GM23338 (cell line): Measurements from ENCODE around the gene HMGB4. TPM values are rescaled to one million over a fixed set of nuclear protein-coding genes. Genes with fewer than 3 reads are reported as not detected.

Experiments
- ATAC-seq: fragments of 200-7000 bp; cut with Tn5 transposase; 3 replicates; pipeline ENCODE4 v1.9.1; 2020
- DNase-seq: peaks from one replicate; pipeline ENCODE4 v3.0.0-alpha.2; 2015; ENCODE audit warnings: low spot score
- H2AFZ ChIP-seq: fragments of 200-600 bp; sonication (generic); 2 replicates; pipeline ENCODE4 v1.8.0; 2016; ENCODE audit warnings: antibody characterized with exemption, mild to moderate bottlenecking, moderate library complexity
- H3F3A ChIP-seq: fragments of 200-600 bp; sonication (generic); replicated peaks from 2 replicates; pipeline ENCODE4 v1.8.0; 2017; ENCODE audit warnings: antibody characterized with exemption, mixed run types, low read depth
- H3K27ac ChIP-seq: fragments of 200-600 bp; sonication (generic); 2 replicates; pipeline ENCODE4 v1.6.1; 2016; ENCODE audit warnings: low read depth
- H3K27me3 ChIP-seq: fragments of 200-600 bp; sonication (generic); 2 replicates; pipeline ENCODE4 v1.8.0; 2016; ENCODE audit warnings: mild to moderate bottlenecking, mixed run types, moderate library complexity; ENCODE audit not compliant: insufficient read depth
- H3K36me3 ChIP-seq: fragments of 200-600 bp; sonication (generic); 2 replicates; pipeline ENCODE4 v1.8.0; 2016; ENCODE audit warnings: mild to moderate bottlenecking; ENCODE audit not compliant: insufficient read depth
- H3K4me1 ChIP-seq: fragments of 200-600 bp; sonication (generic); 2 replicates; pipeline ENCODE4 v1.8.0; 2016; ENCODE audit warnings: mild to moderate bottlenecking, moderate library complexity; ENCODE audit not compliant: insufficient read depth
- H3K4me2 ChIP-seq: fragments of 200-600 bp; sonication (generic); 2 replicates; pipeline ENCODE4 v1.7.1; 2017; ENCODE audit warnings: mixed run types
- H3K4me3 ChIP-seq: fragments of 200-600 bp; sonication (generic); 2 replicates; pipeline ENCODE4 v1.6.1; 2016; ENCODE audit warnings: mixed run types
- H3K79me2 ChIP-seq: fragments of 200-600 bp; sonication (generic); replicated peaks from 2 replicates; pipeline ENCODE4 v1.8.0; 2017; ENCODE audit warnings: mild to moderate bottlenecking; ENCODE audit not compliant: insufficient read depth
- H3K9me2 ChIP-seq: fragments of 200-600 bp; sonication (generic); 2 replicates; pipeline ENCODE4 v1.8.0; 2017; ENCODE audit not compliant: insufficient read depth
- H4K20me1 ChIP-seq: fragments of 200-600 bp; sonication (generic); replicated peaks from 2 replicates; pipeline ENCODE4 v1.8.0; 2017; ENCODE audit warnings: mild to moderate bottlenecking; ENCODE audit not compliant: insufficient read depth
- H3K27ac Mint-ChIP-seq: 2 replicates; pipeline ENCODE4 v1.8.0; 2020; ENCODE audit warnings: inconsistent platforms, mild to moderate bottlenecking, moderate library complexity, mixed read lengths
- H3K27me3 Mint-ChIP-seq: 3 replicates; pipeline ENCODE4 v1.8.0; 2022; ENCODE audit warnings: low read depth, mild to moderate bottlenecking, moderate library complexity, mixed read lengths, inconsistent platforms; ENCODE audit not compliant: insufficient read depth, poor library complexity
- H3K36me3 Mint-ChIP-seq: 3 replicates; pipeline ENCODE4 v1.8.0; 2021; ENCODE audit warnings: low read depth, mild to moderate bottlenecking, inconsistent platforms, moderate library complexity, mixed read lengths
- H3K4me1 Mint-ChIP-seq: 3 replicates; pipeline ENCODE4 v1.8.0; 2020; ENCODE audit warnings: mild to moderate bottlenecking, inconsistent platforms, mixed read lengths
- H3K4me3 Mint-ChIP-seq: 3 replicates; pipeline ENCODE4 v1.8.0; 2021; ENCODE audit warnings: moderate library complexity, mild to moderate bottlenecking, inconsistent platforms, mixed read lengths
- H3K9me3 Mint-ChIP-seq: 3 replicates; pipeline ENCODE4 v1.8.0; 2020; ENCODE audit warnings: moderate library complexity, mild to moderate bottlenecking, inconsistent platforms, mixed read lengths
- CREB1 ChIP-seq: fragments of 250-450 bp; sonication (Bioruptor Pico); IDR thresholded peaks from 2 replicates; pipeline ENCODE4 v1.5.0; 2020; ENCODE audit warnings: low read depth, mild to moderate bottlenecking, moderate library complexity
- EZH2 ChIP-seq: fragments of 200-600 bp; sonication (generic); IDR thresholded peaks from one replicate; pipeline ENCODE4 v1.8.0; 2017; ENCODE audit warnings: antibody characterized with exemption, mild to moderate bottlenecking, low read depth; ENCODE audit not compliant: unreplicated experiment
- EZH2phosphoT487 ChIP-seq: fragments of 200-600 bp; sonication (generic); IDR thresholded peaks from one replicate; pipeline ENCODE4 v1.8.1; 2018; ENCODE audit warnings: antibody characterized with exemption; ENCODE audit not compliant: unreplicated experiment
- JUNB ChIP-seq: IDR thresholded peaks from one replicate; pipeline ENCODE4 v1.6.1; 2016; ENCODE audit warnings: antibody characterized with exemption; ENCODE audit not compliant: unreplicated experiment
- NANOG ChIP-seq: IDR thresholded peaks from 2 replicates; pipeline ENCODE4 v1.6.1; 2016; ENCODE audit warnings: antibody characterized with exemption, borderline replicate concordance
- POLR2AphosphoS5 ChIP-seq: IDR thresholded peaks from 2 replicates; pipeline ENCODE4 v1.6.1; 2016; ENCODE audit warnings: antibody characterized with exemption, low read depth
- STAT1 ChIP-seq: IDR thresholded peaks from one replicate; pipeline ENCODE4 v1.6.1; 2016; ENCODE audit warnings: antibody characterized with exemption; ENCODE audit not compliant: unreplicated experiment
- ZNF114 ChIP-seq: fragments of 250-450 bp; sonication (Bioruptor Pico); IDR thresholded peaks from 2 replicates; pipeline ENCODE4 v1.5.0; 2020; ENCODE audit warnings: mild to moderate bottlenecking, moderate library complexity
- polyA plus RNA-seq: library from polyadenylated mRNA; unstranded; fragments of >200 nt; fragmentation: Nextera tagmentation; extraction: Ambion mirVana; gene quantifications from 2 replicates; pipeline ENCODE4 v1.2.1, GENCODE V29; 2016
- total RNA-seq: library from RNA; depleted of rRNA; stranded (reverse); fragments of >200 nt; shearing (Covaris generic); gene quantifications from 2 replicates; pipeline ENCODE4 v1.2.3, GENCODE V29; 2014
- TF ChIP-seq, protein P1 (sequence below): IDR thresholded peaks from one replicate; pipeline ENCODE4 v1.6.1; 2018; ENCODE audit warnings: antibody characterized with exemption; ENCODE audit not compliant: unreplicated experiment
- TF ChIP-seq, protein P2 (sequence below): fragments of 250-450 bp; sonication (Bioruptor Pico); IDR thresholded peaks from 2 replicates; pipeline ENCODE4 v1.5.0; 2020; ENCODE audit warnings: mild to moderate bottlenecking, moderate library complexity
- TF ChIP-seq, protein P3 (sequence below), 2 experiments: fragments of 200-600 bp in 1 of 2; sonication (generic) in 1 of 2; conservative IDR thresholded peaks; 2 replicates each; pipeline versions ENCODE4 v1.5.1 to v1.6.1; 2016 to 2017; ENCODE audit warnings: antibody characterized with exemption in 2 of 2, low read depth in 2 of 2, mild to moderate bottlenecking in 2 of 2, moderate library complexity in 1 of 2
- TF ChIP-seq, protein P4 (sequence below): IDR thresholded peaks from 2 replicates; pipeline ENCODE4 v1.6.1; 2016; ENCODE audit warnings: antibody characterized with exemption

Gene HMGB4
- total and polyA plus RNA-seq, 2 experiments from 2014 or later: not detected

DNA sequence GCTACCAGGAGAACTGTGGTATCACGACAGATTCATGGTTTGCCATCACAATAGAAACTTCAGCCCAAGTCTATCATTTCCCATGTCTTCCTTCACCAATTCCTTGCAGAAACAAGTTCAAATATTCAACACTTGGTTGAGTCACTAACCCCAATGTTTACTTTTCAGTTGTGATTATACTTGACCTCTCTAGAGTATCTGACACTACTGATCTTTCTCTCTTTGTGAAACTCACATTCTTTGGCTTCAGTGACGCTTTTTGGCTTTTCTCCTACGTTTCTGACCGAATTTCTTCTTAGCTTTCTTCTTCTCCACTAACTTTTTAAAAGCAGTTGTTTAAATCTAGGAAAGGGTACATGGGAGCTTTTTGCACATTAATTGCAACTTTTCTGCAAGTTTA, 48.8 kb upstream of the HMGB4 start:
- Histone ChIP-seq H2AFZ (no peak overlapping the region), H3K36me3 (no peaks in the 10 kb centered on the region), H3K9me2 (no peaks in the 10 kb centered on the region), H3K27ac (no peak overlapping the region), H3K79me2 (no peaks in the 10 kb centered on the region), H3K4me2 (no peak overlapping the region), H4K20me1 (no peaks in the 10 kb centered on the region), H3F3A (no peaks in the 10 kb centered on the region), H3K4me3 (no peak overlapping the region), H3K4me1 (no peaks in the 10 kb centered on the region), H3K27me3 (no peaks in the 10 kb centered on the region)
- TF ChIP-seq EZH2phosphoT487 (no peak), STAT1 (no peak), POLR2AphosphoS5 (no peak), NANOG (no peak), EZH2 (no peak), ZNF114 (CRISPR knock-in tag) (no peak), JUNB (no peak), CREB1 (no peak)
- TF ChIP-seq, protein P1, sequence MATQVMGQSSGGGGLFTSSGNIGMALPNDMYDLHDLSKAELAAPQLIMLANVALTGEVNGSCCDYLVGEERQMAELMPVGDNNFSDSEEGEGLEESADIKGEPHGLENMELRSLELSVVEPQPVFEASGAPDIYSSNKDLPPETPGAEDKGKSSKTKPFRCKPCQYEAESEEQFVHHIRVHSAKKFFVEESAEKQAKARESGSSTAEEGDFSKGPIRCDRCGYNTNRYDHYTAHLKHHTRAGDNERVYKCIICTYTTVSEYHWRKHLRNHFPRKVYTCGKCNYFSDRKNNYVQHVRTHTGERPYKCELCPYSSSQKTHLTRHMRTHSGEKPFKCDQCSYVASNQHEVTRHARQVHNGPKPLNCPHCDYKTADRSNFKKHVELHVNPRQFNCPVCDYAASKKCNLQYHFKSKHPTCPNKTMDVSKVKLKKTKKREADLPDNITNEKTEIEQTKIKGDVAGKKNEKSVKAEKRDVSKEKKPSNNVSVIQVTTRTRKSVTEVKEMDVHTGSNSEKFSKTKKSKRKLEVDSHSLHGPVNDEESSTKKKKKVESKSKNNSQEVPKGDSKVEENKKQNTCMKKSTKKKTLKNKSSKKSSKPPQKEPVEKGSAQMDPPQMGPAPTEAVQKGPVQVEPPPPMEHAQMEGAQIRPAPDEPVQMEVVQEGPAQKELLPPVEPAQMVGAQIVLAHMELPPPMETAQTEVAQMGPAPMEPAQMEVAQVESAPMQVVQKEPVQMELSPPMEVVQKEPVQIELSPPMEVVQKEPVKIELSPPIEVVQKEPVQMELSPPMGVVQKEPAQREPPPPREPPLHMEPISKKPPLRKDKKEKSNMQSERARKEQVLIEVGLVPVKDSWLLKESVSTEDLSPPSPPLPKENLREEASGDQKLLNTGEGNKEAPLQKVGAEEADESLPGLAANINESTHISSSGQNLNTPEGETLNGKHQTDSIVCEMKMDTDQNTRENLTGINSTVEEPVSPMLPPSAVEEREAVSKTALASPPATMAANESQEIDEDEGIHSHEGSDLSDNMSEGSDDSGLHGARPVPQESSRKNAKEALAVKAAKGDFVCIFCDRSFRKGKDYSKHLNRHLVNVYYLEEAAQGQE: no peak
- TF ChIP-seq, protein P2, sequence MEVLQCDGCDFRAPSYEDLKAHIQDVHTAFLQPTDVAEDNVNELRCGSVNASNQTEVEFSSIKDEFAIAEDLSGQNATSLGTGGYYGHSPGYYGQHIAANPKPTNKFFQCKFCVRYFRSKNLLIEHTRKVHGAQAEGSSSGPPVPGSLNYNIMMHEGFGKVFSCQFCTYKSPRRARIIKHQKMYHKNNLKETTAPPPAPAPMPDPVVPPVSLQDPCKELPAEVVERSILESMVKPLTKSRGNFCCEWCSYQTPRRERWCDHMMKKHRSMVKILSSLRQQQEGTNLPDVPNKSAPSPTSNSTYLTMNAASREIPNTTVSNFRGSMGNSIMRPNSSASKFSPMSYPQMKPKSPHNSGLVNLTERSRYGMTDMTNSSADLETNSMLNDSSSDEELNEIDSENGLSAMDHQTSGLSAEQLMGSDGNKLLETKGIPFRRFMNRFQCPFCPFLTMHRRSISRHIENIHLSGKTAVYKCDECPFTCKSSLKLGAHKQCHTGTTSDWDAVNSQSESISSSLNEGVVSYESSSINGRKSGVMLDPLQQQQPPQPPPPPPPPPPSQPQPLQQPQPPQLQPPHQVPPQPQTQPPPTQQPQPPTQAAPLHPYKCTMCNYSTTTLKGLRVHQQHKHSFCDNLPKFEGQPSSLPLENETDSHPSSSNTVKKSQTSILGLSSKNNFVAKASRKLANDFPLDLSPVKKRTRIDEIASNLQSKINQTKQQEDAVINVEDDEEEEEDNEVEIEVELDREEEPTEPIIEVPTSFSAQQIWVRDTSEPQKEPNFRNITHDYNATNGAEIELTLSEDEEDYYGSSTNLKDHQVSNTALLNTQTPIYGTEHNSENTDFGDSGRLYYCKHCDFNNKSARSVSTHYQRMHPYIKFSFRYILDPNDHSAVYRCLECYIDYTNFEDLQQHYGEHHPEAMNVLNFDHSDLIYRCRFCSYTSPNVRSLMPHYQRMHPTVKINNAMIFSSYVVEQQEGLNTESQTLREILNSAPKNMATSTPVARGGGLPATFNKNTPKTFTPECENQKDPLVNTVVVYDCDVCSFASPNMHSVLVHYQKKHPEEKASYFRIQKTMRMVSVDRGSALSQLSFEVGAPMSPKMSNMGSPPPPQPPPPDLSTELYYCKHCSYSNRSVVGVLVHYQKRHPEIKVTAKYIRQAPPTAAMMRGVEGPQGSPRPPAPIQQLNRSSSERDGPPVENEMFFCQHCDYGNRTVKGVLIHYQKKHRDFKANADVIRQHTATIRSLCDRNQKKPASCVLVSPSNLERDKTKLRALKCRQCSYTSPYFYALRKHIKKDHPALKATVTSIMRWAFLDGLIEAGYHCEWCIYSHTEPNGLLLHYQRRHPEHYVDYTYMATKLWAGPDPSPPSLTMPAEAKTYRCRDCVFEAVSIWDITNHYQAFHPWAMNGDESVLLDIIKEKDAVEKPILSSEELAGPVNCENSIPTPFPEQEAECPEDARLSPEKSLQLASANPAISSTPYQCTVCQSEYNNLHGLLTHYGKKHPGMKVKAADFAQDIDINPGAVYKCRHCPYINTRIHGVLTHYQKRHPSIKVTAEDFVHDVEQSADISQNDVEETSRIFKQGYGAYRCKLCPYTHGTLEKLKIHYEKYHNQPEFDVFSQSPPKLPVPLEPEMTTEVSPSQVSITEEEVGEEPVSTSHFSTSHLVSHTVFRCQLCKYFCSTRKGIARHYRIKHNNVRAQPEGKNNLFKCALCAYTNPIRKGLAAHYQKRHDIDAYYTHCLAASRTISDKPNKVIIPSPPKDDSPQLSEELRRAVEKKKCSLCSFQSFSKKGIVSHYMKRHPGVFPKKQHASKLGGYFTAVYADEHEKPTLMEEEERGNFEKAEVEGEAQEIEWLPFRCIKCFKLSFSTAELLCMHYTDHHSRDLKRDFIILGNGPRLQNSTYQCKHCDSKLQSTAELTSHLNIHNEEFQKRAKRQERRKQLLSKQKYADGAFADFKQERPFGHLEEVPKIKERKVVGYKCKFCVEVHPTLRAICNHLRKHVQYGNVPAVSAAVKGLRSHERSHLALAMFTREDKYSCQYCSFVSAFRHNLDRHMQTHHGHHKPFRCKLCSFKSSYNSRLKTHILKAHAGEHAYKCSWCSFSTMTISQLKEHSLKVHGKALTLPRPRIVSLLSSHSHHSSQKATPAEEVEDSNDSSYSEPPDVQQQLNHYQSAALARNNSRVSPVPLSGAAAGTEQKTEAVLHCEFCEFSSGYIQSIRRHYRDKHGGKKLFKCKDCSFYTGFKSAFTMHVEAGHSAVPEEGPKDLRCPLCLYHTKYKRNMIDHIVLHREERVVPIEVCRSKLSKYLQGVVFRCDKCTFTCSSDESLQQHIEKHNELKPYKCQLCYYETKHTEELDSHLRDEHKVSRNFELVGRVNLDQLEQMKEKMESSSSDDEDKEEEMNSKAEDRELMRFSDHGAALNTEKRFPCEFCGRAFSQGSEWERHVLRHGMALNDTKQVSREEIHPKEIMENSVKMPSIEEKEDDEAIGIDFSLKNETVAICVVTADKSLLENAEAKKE (CRISPR knock-in tag): no peak
- TF ChIP-seq, protein P3, sequence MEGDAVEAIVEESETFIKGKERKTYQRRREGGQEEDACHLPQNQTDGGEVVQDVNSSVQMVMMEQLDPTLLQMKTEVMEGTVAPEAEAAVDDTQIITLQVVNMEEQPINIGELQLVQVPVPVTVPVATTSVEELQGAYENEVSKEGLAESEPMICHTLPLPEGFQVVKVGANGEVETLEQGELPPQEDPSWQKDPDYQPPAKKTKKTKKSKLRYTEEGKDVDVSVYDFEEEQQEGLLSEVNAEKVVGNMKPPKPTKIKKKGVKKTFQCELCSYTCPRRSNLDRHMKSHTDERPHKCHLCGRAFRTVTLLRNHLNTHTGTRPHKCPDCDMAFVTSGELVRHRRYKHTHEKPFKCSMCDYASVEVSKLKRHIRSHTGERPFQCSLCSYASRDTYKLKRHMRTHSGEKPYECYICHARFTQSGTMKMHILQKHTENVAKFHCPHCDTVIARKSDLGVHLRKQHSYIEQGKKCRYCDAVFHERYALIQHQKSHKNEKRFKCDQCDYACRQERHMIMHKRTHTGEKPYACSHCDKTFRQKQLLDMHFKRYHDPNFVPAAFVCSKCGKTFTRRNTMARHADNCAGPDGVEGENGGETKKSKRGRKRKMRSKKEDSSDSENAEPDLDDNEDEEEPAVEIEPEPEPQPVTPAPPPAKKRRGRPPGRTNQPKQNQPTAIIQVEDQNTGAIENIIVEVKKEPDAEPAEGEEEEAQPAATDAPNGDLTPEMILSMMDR (conservative IDR thresholded peaks at IDR 0.05; ENCODE audit: low read depth in 2 of 2): no peak
- TF ChIP-seq, protein P4, sequence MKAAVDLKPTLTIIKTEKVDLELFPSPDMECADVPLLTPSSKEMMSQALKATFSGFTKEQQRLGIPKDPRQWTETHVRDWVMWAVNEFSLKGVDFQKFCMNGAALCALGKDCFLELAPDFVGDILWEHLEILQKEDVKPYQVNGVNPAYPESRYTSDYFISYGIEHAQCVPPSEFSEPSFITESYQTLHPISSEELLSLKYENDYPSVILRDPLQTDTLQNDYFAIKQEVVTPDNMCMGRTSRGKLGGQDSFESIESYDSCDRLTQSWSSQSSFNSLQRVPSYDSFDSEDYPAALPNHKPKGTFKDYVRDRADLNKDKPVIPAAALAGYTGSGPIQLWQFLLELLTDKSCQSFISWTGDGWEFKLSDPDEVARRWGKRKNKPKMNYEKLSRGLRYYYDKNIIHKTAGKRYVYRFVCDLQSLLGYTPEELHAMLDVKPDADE: no peak
- peaks cover 2% of the 10 kb centered on the region for H3K27me3 Mint-ChIP-seq
- H3K4me1 Mint-ChIP-seq: no peaks in the 10 kb centered on the region
- H3K4me3 Mint-ChIP-seq: no peak overlapping the region
- no peak overlapping the region for H3K27ac Mint-ChIP-seq
- DNase-seq (no peak), ATAC-seq (no peak)
- H3K36me3 Mint-ChIP-seq: peaks cover 25% of the 10 kb centered on the region
- no peaks in the 10 kb centered on the region for H3K9me3 Mint-ChIP-seq
